K562 (cell line): ENCODE data around the gene ORC1. TPM values are rescaled to one million over a fixed set of nuclear protein-coding genes. Genes with fewer than 3 reads are reported as not detected.
A peak's percentile ranks its signal among the peaks of the same experiment; 100 is the strongest.

ENCODE experiments used
- CBX2 ChIP-seq: fragments of 200-600 bp; sonication (generic); IDR thresholded peaks from one replicate; pipeline ENCODE4 v1.6.1; 2012; ENCODE audit warnings: mild to moderate bottlenecking, low read length, inconsistent platforms; ENCODE audit not compliant: insufficient read depth, poor library complexity, severe bottlenecking
- CBX3 ChIP-seq, 2 experiments: IDR thresholded peaks; 1 replicate in 1 of 2; 2 replicates in 1 of 2; pipeline ENCODE4 v1.6.1; 2012; ENCODE audit warnings: inconsistent platforms in 2 of 2, low read length in 2 of 2, borderline replicate concordance in 1 of 2, control low read depth in 1 of 2
- CTCF ChIP-seq, 3 experiments: IDR thresholded peaks in 2 of 3; conservative IDR thresholded peaks in 1 of 3; 2 replicates each; pipeline ENCODE4 v1.5.1; 2011 to 2012; ENCODE audit warnings: low read length in 3 of 3, mild to moderate bottlenecking in 3 of 3, control low read depth in 2 of 3, improper control_type of control experiment in 1 of 3, inconsistent platforms in 1 of 3, low read depth in 1 of 3, mixed read lengths in 1 of 3, moderate library complexity in 1 of 3; ENCODE audit not compliant: insufficient read depth in 2 of 3
- HMG20A ChIP-seq: fragments of 450-650 bp; formaldehyde crosslinking; conservative IDR thresholded peaks from 2 replicates; pipeline ENCODE4 v1.4.0; 2020; ENCODE audit warnings: mild to moderate bottlenecking, mixed read lengths
- NCOA6 ChIP-seq: fragments of 450-650 bp; IDR thresholded peaks from 2 replicates; pipeline ENCODE4 v1.6.1; 2017; ENCODE audit warnings: mild to moderate bottlenecking
- RBFOX2 ChIP-seq: fragments of 200-400 bp; formaldehyde crosslinking; IDR thresholded peaks from 2 replicates; pipeline ENCODE4 v1.6.1; 2017; ENCODE audit warnings: low read depth, mild to moderate bottlenecking, low read length, moderate library complexity
- SAFB ChIP-seq: fragments of 200-400 bp; formaldehyde crosslinking; IDR thresholded peaks from 2 replicates; pipeline ENCODE4 v1.6.1; 2017; ENCODE audit warnings: low read depth, low read length, borderline replicate concordance
- ZBTB2 ChIP-seq: fragments of 450-650 bp; IDR thresholded peaks from 2 replicates; pipeline ENCODE4 v1.6.1; 2016; ENCODE audit warnings: antibody characterized with exemption
- ZC3H8 ChIP-seq: fragments of 450-650 bp; IDR thresholded peaks from 2 replicates; pipeline ENCODE4 v1.6.1; 2017
- ZNF407 ChIP-seq: fragments of 450-650 bp; IDR thresholded peaks from 2 replicates; pipeline ENCODE4 v1.6.1; 2016; ENCODE audit warnings: low read depth
- polyA plus RNA-seq, 8 experiments: library from polyadenylated mRNA; depleted of rRNA in 4 of 8; stranded (reverse) in 5 of 8; unstranded in 3 of 8; fragments of >200 nt; fragmentation: Nextera tagmentation in 2 of 8; fragmentation: Illumina TruSeq in 1 of 8; extraction: Ambion mirVana in 2 of 8; extraction: Trizol in 1 of 8; gene quantifications; 2 replicates each; pipeline versions ENCODE4 v1.2.1 to v1.2.3, GENCODE V29; 2011 to 2014; ENCODE audit warnings: inconsistent platforms in 1 of 8, missing spikeins in 1 of 8
- total RNA-seq, 7 experiments: library from RNA; depleted of rRNA in 6 of 7; stranded (reverse); fragments of >200 nt in 6 of 7; fragmentation: Illumina TruSeq in 2 of 7; extraction: Trizol in 2 of 7; gene quantifications; 2 replicates each; pipeline versions ENCODE4 v1.2.1 to v1.2.3, GENCODE V29; 2011 to 2021; ENCODE audit warnings: low replicate concordance in 1 of 7

Gene ORC1
- total and polyA plus RNA-seq, 9 of the 15 experiments (the other 6 are each of a cell fraction or from before 2014, with no cell fraction given), result 26.4 to 91.6 (median 69.7) TPM

GRCh38 chr1:52359676-52360594, 44.3 kb downstream of the ORC1 start (continued):
- TF ChIP-seq ZNF407 (no peak), HMG20A (CRISPR knock-in tag) (no peak), SAFB (no peak), CBX2 (no peak), ZBTB2 (no peak), CTCF (IDR thresholded peaks at IDR 0.05 in 2 of 3, conservative IDR thresholded peaks at IDR 0.05 in 1 of 3; ENCODE audit: insufficient read depth in 2 of 3, low read depth in 1 of 3, low read length in 3 of 3) (peak in 1 of 3 experiments; percentile 12; a peak in 1 of 6 replicates), NCOA6 (no peak), ZC3H8 (no peak), RBFOX2 (peak; percentile 55), CBX3 (IDR thresholded peaks at IDR 0.05; ENCODE audit: borderline replicate concordance in 1 of 2, low read length in 2 of 2) (no peak)
